NCI-H2196 (cell line): Measurements from ENCODE around the gene IL34.
A peak's percentile ranks its signal among the peaks of the same experiment; 100 is the strongest.
"Not testable (repeated sequence)": the region's sequence is repeated elsewhere in the genome, so short reads cannot be mapped to it uniquely, and the experiment has no call there.

Source experiments
- DNase-seq: peaks from one replicate; lab custom pipeline; 2025; ENCODE audit not compliant: unreplicated experiment; lab: John Stamatoyannopoulos, UW

IL34 gene

DNA sequence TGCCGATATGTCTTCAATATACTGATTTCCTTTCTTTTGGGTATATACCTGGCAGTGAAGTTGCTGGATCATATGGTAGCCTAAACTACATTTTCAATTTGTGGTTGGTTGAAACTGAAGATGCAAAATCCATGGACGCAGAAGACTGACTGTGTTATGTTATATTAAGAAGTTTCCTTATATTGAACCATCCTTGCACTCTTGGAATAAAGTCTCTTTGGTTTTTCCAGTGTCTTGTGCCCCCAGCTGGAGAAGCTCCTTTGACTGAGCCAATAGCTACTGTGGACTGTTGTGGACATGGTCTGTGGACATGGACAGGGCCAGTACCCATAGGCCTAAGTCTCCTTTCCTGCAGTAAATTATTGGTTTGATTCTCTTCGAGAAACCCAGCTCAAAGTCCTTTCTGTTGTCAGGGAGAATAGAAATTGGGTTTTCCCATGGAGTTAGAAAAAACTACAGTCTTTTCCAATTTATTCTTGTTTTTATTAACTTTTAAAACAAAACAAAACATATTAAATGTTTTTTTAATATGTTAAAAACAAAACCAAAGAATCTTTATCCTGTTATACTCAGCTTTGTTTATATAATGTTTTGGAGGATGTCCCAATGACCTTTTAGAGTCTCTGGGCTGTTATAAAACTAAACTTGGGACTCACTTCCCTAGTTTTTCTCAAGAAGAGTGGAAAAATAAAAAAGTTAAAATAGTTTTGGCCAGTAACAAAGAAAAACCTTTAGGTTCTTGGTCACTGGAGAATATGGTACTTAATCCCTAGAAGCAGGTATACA, 15.2 kb upstream of the IL34 start:
- DNase-seq, result no peak

GRCh38 chr16:70632273-70632672, 14.1 kb upstream of the IL34 start:
- DNase-seq, result no peak

GRCh38 chr16:70633617-70634016, 12.7 kb upstream of the IL34 start:
- not testable (repeated sequence) for DNase-seq

DNA sequence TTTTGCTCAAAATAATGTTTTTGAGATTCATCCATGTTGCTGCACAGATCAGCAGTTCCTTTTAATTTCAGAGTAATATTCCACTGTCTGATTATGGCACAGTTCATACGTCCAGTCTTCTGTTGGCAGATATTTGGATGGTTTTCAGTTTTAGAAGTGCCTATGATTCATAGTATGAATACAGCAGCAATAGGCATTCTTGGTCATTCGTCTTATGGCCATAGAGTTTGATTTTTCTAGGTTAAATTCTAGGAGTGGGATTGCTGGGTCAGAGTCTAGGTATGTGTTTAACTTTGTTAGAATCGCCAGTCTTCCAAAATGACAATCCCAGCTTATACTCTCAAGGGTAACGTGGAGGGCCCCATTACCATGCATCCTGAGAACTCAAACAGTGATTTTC, 11.5 kb upstream of the IL34 start:
- no peak for DNase-seq

DNA sequence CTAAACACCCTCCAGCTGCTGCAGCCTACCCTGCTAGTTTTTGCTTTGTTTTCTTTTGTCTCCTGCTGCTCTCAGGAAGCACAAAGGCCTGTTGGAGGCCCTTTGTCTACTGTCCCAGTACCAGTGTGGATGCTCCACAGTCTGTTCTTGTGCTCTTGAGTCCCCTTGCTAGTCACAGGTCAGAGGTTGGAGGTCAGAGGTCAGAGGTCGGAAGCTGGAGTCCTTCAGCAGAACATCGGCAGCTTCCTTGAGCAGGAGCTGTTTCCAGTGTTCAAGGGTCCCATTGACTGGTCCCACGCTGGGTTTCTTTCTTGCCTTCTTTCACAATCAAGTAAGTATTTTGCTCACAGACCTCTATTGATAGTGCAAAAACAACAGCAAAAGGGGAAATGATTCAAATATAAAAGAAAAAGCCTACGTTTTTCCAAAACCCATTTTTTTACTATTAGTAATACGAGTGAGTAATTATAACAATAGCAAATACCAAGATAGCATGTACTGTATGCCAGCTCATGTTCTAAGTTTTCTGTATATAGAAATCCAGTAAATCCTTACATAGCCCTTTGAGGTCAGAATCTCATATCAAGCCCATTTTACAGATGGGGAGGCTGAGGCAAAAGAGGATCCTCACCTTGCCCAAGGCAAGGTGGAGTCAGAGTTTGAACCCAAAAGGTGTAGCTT, 10.9 kb upstream of the IL34 start:
- no peak for DNase-seq

DNA sequence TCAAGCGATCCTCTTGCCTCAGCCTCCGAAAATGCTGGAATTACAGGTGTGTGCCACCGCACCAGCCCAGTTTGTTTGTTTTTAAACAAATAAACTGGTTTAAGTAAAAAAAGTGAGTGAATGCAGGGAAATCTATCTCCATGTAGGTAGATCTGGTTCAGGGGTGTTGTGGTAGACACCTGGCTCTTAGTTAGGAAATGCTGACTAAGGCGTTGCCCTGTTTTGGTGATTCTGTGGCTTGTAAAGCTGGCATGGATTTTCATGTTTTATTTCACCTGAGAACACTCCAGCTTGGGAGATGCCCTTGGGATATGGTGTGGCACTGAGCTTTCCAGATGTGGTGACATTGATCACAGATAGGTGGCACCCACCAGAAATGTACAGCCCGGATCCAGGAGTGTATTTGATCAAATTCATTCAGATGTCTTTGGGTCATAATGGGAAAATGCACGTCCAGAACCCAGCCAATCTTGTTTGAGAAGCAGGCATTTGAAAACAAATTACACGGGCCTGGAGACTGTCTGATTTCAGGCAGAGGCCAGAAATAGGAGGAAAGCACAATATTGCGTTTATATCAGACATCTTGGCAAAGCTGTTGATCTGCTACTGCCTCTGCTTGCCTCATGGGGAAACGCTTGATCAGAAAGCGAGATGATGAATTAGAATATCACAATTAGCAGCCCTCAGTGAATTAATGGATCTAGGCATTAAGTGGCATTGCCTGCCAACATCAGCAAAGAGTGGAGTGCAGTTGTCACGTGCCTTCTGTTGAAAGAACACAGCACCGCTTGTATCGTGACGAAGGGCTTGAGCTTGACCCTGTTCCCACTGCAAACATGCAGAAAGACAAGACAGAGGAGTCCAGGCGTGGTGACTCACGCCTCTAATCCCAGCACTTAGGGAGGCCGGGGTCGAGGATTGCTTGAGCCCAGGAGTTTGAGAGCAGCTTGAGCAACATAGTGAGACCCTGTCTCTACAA, 7.3 kb upstream of the IL34 start:
- DNase-seq, result no peak

GRCh38 chr16:70642633-70643032, 3.7 kb upstream of the IL34 start:
- no peak for DNase-seq

- not testable (repeated sequence) for DNase-seq
Measured at GRCh38 chr16:70643264-70643663, 3.1 kb upstream of the IL34 start.

DNA sequence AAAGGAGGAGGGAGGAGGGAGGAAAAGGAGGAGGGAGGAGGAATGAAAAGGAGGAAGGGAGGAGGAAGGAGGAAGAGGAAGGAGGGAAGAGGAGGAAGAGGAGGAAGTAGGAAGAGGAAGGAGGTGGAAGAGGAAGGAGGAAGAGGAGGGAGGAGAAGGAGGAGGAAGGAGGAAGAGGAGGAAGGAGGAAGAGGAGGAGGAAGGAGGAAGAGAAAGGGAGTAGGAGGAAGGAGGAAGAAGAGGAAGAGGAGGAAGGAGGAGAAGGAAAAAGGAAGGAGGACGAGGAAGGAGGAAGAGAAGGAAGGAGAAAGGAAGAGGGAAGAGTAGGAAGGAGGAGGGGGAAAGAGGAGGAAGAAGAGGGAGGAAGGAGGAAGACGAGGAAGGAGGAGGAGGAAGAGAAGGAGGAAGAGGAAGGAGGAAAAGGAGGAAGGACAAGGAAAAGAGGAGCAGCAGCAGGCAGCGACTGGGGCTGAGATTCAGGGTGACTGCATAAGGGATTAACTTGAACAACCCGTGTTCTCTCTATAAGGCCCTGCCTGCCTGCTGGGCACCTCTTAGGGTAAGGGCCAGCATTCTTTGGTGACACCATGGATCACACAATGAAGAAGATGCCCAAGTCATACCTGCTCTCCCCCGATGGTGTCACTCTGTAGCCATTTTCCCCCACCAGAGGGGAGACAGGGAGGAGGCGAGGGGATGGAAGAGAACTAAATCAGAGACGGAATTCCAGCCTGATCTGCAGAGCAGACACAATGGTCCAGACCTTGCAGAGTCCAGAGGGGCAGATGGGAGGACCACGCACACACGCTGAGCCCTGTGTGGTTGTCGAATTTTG, 1.4 kb upstream of the IL34 start:
- DNase-seq, result no peak

DNA sequence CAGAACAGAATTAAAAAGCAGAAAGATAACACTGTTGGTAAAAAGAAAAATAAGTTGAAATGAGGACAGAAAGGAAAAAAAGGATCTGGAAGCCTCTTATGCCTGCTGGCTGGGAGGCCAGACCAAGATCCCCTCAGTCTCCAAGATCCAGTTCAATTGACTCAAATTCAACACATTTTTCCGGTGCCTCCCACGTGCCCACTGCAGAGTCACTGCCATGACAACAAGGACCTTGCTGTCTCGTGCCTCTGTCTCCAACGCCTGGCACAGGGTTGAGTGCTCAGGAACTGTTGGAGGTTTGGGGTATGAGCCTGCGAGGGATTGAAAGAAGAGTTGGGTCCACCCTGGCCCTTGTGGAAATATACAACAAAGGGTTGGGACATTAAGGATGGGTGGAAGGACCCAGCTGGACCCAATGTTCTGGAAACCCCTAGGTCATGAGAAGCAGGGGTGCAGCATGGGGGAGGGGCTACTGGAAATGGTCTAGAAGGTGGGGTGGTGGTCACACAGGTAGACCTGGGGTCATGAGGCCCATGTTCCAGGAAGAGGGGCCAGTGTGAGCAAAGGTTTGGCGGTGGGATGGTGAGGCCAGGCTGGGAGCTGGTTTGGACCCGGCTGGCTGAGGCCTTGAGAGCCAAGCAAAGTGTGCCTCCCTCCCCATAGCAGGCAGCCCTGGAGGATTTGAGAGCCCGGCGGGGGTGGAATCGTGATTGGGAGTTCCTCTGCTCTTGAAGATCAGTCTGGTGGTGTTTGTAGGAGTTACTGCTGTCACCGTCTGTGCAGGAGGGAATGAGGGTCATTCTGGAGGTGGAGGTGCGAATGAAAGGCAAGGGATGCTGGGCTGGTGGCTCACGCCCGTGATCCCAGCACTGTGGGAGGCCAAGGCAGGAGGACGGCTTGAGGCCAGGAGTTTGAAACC, 1.3 kb downstream of the IL34 start:
- DNase-seq, result no peak

DNA sequence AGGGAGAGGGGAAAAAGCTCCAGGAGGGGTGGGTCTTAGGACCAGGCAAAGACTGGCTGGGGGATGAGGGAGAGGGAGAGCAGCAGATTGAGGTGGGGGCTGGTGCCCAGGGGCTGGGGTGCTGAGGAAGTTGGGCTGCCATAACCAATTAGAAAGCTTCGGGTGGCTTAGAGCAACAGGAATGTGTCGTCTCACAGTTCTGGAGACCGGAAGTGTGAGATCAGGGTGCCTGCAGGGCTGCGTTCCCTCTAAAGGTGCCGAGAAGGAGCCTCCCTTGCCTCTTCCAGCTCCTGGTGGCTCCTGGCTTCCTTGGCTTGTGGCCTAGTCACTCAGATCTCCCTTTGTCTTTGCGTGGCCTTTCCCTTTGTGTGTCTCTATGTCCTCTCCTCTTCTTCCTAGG, 2.2 kb downstream of the IL34 start:
- DNase-seq, result no peak

DNA sequence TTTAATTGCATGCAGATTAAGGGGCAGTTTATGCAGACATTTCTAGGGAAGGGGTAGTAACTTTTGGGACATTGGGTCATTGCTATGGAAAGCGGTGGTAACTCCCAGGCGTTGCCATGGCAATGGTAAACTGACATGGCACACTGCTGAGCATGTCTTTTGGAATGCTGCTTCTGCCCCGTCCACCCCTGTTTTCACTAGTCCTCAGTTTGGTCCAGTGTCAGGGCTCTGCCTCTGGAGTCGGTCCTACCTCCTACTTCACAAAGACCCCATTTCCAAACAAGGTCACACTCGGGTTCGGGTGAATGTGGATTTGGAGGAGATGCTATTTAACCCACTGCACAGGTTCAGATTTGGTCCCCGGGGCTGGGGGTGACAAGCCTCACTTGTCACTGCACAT, 2.9 kb downstream of the IL34 start:
- no peak for DNase-seq

DNA sequence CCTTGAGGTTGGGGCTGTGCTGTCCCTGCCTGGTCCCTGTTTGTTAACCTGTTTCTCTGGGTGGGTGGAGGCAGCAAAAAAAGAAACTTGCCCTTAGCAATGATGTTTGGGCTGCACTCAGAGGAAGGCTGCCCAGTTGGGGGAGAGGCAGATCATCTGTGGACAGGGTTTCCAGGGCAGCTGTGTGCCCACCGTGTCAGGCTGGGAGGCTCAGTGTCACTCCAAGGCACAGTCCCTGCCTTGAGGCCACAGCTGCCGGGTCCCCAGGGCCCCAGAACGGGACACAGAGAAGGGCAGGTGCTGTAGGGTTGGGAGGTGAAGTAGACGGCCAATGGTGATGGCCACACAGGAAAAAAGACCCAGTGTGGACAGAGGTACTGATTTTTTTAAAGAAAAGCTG, 3.9 kb downstream of the IL34 start:
- no peak for DNase-seq

- no peak for DNase-seq
Measured at GRCh38 chr16:70651524-70651923, 5.2 kb downstream of the IL34 start.

DNA sequence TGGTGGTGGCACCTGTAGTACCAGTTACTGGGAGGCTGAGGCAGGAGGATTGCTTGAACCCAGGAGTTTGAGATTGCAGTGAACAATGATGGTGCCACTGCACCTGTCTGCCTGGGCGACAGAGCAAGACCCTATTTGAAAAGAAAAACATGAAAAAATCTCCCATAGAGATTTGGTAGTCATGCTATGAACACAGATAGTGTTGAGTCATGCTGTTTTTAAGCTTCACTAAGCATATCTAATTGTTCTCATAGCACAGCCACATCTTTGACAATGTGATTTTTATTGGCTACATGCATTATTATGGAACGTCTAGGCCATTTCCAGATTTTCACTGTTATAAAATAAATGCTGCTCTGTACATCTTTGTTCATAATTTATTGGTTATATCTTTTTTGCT, 6.0 kb downstream of the IL34 start:
- no peak for DNase-seq

GRCh38 chr16:70653406-70653805, 7.0 kb downstream of the IL34 start:
- DNase-seq, result no peak

DNA sequence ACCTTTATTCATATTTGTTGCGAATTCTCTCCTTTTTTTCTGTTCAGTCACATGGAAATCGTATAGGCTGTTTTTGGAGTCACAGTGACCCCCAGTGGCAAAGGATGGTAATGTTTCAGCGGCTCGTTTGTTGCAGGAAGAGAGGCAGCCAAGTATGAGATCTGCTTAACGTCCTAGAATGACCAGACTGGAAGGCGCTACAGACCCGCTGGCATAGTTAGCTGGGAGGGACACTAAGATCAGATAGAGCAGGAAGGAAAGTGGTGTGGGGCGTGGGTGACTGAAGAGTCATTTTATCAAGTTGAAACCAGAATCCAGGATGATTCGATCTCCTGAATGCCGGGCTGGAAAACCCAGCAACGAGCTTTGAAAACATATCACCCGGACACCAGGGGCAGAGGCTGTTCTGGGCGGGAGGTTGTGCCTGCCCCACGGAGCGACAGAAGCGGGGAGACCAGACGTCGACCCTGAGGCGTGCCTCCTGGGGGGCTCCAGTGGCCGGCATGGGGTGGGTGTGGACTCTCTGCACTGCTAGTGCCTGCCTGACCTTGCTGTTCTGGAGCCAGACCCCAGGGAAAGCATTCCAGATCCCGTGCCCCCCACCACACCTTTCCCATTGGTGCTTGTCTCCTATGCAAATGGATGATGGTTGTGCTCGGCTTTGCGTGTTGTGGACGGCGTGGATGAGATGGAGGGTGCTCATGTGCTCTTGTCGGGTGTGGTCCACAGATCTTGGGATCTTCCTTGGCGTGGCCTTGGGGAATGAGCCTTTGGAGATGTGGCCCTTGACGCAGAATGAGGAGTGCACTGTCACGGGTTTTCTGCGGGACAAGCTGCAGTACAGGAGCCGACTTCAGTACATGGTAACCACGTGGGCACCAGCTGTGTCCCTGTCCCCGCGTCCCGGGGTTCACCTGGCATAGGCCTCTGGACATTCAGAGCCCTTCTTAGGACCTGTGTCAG, 7.7 kb downstream of the IL34 start:
- DNase-seq, result peak; percentile 50

GRCh38 chr16:70656065-70656711, 9.8 kb downstream of the IL34 start:
- DNase-seq, result no peak
